ENCODE data around the gene UBE2L3. TPM values are rescaled to one million over a fixed set of nuclear protein-coding genes. Genes with fewer than 3 reads are reported as not detected.
A peak's percentile ranks its signal among the peaks of the same experiment; 100 is the strongest.
"Not testable (repeated sequence)": the region's sequence is repeated elsewhere in the genome, so short reads cannot be mapped to it uniquely, and the experiment has no call there.

UBE2L3 gene
- total and polyA plus RNA-seq, 4 experiments from 2014 or later, result 39.2 to 116 (median 71.7) TPM

- H3K27me3 Mint-ChIP-seq, result no peaks in the 10 kb centered on the region
- peak overlapping the region in 1 of 8 donors; percentile 17 for H3K4me3 Mint-ChIP-seq
- Histone ChIP-seq H3K4me1 (ENCODE audit: insufficient read depth, low read length) (peaks cover 12% of the 10 kb centered on the region), H3K9me3 (ENCODE audit: control insufficient read depth in 1 of 2, low read length in 2 of 2) (no peaks in the 10 kb centered on the region), H3K27me3 (ENCODE audit: insufficient read depth, low read length) (no peaks in the 10 kb centered on the region), H3K27ac (ENCODE audit: low read depth, low read length) (no peak overlapping the region), H3K36me3 (ENCODE audit: insufficient read depth, low read length) (no peaks in the 10 kb centered on the region), H3K4me3 (ENCODE audit: low read length in 2 of 2) (no peak overlapping the region)
- ChIA-PET POLR2A (ENCODE audit: partially characterized antibody) (no interaction called here), CTCF (ENCODE audit: partially characterized antibody) (no interaction called here)
- peak overlapping the region in 1 of 7 donors; percentile 2 for H3K27ac Mint-ChIP-seq
- H3K4me1 Mint-ChIP-seq, result peaks cover 8 to 14% (median 11%) of the 10 kb centered on the region in 4 donors
- H3K9me3 Mint-ChIP-seq, result no peaks in the 10 kb centered on the region
- no peak for DNase-seq
- intact Hi-C loops (cut with micrococcal nuclease), result no loop called here
- H3K36me3 Mint-ChIP-seq, result peaks cover 0 to 5% of the 10 kb centered on the region in 2 donors
Measured at GRCh38 chr22:21564411-21564810, 3.1 kb upstream of the UBE2L3 start.

- no peaks in the 10 kb centered on the region for H3K9me3 ChIP-seq (ENCODE audit: control insufficient read depth in 1 of 2, low read length in 2 of 2)
- peak overlapping the region; percentile 84 for H3K27ac ChIP-seq (ENCODE audit: low read depth, low read length)
- Mint-ChIP-seq H3K9me3 (no peaks in the 10 kb centered on the region), H3K36me3 (peaks cover 8 to 21% of the 10 kb centered on the region in 2 donors), H3K27me3 (no peaks in the 10 kb centered on the region), H3K27ac (peak overlapping the region; percentile 91 to 96 (median 95)), H3K4me3 (peak overlapping the region; percentile 87 to 94 (median 92)), H3K4me1 (peaks cover 38 to 52% (median 47%) of the 10 kb centered on the region in 4 donors)
- no peaks in the 10 kb centered on the region for H3K27me3 ChIP-seq (ENCODE audit: insufficient read depth, low read length)
- H3K4me3 ChIP-seq (ENCODE audit: low read length in 2 of 2), result peak overlapping the region; percentile 63 to 93
- no peaks in the 10 kb centered on the region for H3K36me3 ChIP-seq (ENCODE audit: insufficient read depth, low read length)
- intact Hi-C loops (cut with micrococcal nuclease), result no loop called here
- ChIA-PET POLR2A (ENCODE audit: partially characterized antibody) (interaction anchor here (0.6 to 1.7 kb wide), 6 partner anchors 61 to 1325 kb away, joined by 3 to 12 read pairs (median 4); partner anchors contain the start of gene YDJC), CTCF (ENCODE audit: partially characterized antibody) (interaction anchor here (0.9 to 1.8 kb wide), 3 partner anchors 61 to 78 kb away, joined by 3 to 9 read pairs (median 4); no protein-coding TSS in a partner anchor)
- peaks cover 53% of the 10 kb centered on the region for H3K4me1 ChIP-seq (ENCODE audit: insufficient read depth, low read length)
- peak in 1 of 5 donors; percentile 41 for DNase-seq
Measured at GRCh38 chr22:21568347-21569075, 997 bp downstream of the UBE2L3 start.

- H3K36me3 ChIP-seq (ENCODE audit: insufficient read depth, low read length); intact Hi-C loops (cut with micrococcal nuclease); H3K27me3 ChIP-seq (ENCODE audit: insufficient read depth, low read length); H3K9me3 Mint-ChIP-seq; DNase-seq; H3K27me3 Mint-ChIP-seq; H3K9me3 ChIP-seq (ENCODE audit: control insufficient read depth in 1 of 2, low read length in 2 of 2): not testable (repeated sequence)
- CTCF ChIA-PET (ENCODE audit: partially characterized antibody), result interaction anchor here (0.9 to 1.8 kb wide), 3 partner anchors 60 to 78 kb away, joined by 4 to 9 read pairs (median 4); no protein-coding TSS in a partner anchor
- H3K27ac ChIP-seq (ENCODE audit: low read depth, low read length), result peak overlapping the region; percentile 84
- H3K4me3 ChIP-seq (ENCODE audit: low read length in 2 of 2), result peak overlapping the region; percentile 63 to 93
- peak overlapping the region; percentile 87 to 94 (median 92) for H3K4me3 Mint-ChIP-seq
- H3K36me3 Mint-ChIP-seq, result peaks cover 11 to 21% of the 10 kb centered on the region in 2 donors
- POLR2A ChIA-PET (ENCODE audit: partially characterized antibody), result interaction anchor here (1.0 to 1.7 kb wide), 3 partner anchors 60 to 1325 kb away, joined by 3 to 12 read pairs (median 4); partner anchors contain the start of gene YDJC
- peak overlapping the region in 5 of 7 donors; percentile 71 to 95 (median 92) for H3K27ac Mint-ChIP-seq
- H3K4me1 Mint-ChIP-seq, result peaks cover 40 to 58% (median 51%) of the 10 kb centered on the region in 4 donors
- peaks cover 58% of the 10 kb centered on the region for H3K4me1 ChIP-seq (ENCODE audit: insufficient read depth, low read length)
Measured at GRCh38 chr22:21569076-21569427, 1.5 kb downstream of the UBE2L3 start.

GRCh38 chr22:21569459-21570170, 2.1 kb downstream of the UBE2L3 start:
- intact Hi-C loops (cut with micrococcal nuclease), result no loop called here
- H3K4me1 Mint-ChIP-seq, result peaks cover 44 to 64% (median 57%) of the 10 kb centered on the region in 4 donors
- ChIA-PET POLR2A (ENCODE audit: partially characterized antibody) (interaction anchor here (1.0 kb wide), 1 partner anchor 1326 kb away, joined by 3 read pairs; no protein-coding TSS in a partner anchor), CTCF (ENCODE audit: partially characterized antibody) (interaction anchor here (0.9 to 1.8 kb wide), 3 partner anchors 60 to 77 kb away, joined by 4 to 9 read pairs (median 4); no protein-coding TSS in a partner anchor)
- H3K27me3 Mint-ChIP-seq, result no peaks in the 10 kb centered on the region
- peaks cover 64% of the 10 kb centered on the region for H3K4me1 ChIP-seq (ENCODE audit: insufficient read depth, low read length)
- no peaks in the 10 kb centered on the region for H3K9me3 Mint-ChIP-seq
- H3K4me3 ChIP-seq (ENCODE audit: low read length in 2 of 2), result no peak overlapping the region
- peaks cover 11 to 24% of the 10 kb centered on the region in 2 donors for H3K36me3 Mint-ChIP-seq
- peak overlapping the region; percentile 87 to 94 (median 92) for H3K4me3 Mint-ChIP-seq
- DNase-seq, result no peak
- peak overlapping the region; percentile 22 for H3K27ac ChIP-seq (ENCODE audit: low read depth, low read length)
- no peaks in the 10 kb centered on the region for H3K27me3 ChIP-seq (ENCODE audit: insufficient read depth, low read length)
- H3K9me3 ChIP-seq (ENCODE audit: control insufficient read depth in 1 of 2, low read length in 2 of 2), result no peaks in the 10 kb centered on the region
- H3K27ac Mint-ChIP-seq, result peak overlapping the region; percentile 68 to 95 (median 91)
- H3K36me3 ChIP-seq (ENCODE audit: insufficient read depth, low read length), result no peaks in the 10 kb centered on the region

GRCh38 chr22:21570398-21570797, 2.9 kb downstream of the UBE2L3 start:
- Histone ChIP-seq H3K27ac (ENCODE audit: low read depth, low read length) (peak overlapping the region; percentile 22), H3K36me3 (ENCODE audit: insufficient read depth, low read length) (no peaks in the 10 kb centered on the region), H3K27me3 (ENCODE audit: insufficient read depth, low read length) (no peaks in the 10 kb centered on the region), H3K9me3 (ENCODE audit: control insufficient read depth in 1 of 2, low read length in 2 of 2) (no peaks in the 10 kb centered on the region), H3K4me3 (ENCODE audit: low read length in 2 of 2) (no peak overlapping the region), H3K4me1 (ENCODE audit: insufficient read depth, low read length) (peaks cover 65% of the 10 kb centered on the region)
- peaks cover 11 to 24% of the 10 kb centered on the region in 2 donors for H3K36me3 Mint-ChIP-seq
- CTCF ChIA-PET (ENCODE audit: partially characterized antibody), result interaction anchor here (1.8 kb wide), 1 partner anchor 59 kb away, joined by 9 read pairs; no protein-coding TSS in a partner anchor
- intact Hi-C loops (cut with micrococcal nuclease), result no loop called here
- POLR2A ChIA-PET (ENCODE audit: partially characterized antibody), result no interaction called here
- H3K4me1 Mint-ChIP-seq, result peaks cover 44 to 66% (median 58%) of the 10 kb centered on the region in 4 donors
- peak overlapping the region in 7 of 8 donors; percentile 45 to 94 (median 74) for H3K4me3 Mint-ChIP-seq
- H3K27ac Mint-ChIP-seq, result peak overlapping the region; percentile 44 to 95 (median 91)
- H3K27me3 Mint-ChIP-seq, result no peaks in the 10 kb centered on the region
- no peaks in the 10 kb centered on the region for H3K9me3 Mint-ChIP-seq
- DNase-seq, result no peak

GRCh38 chr22:21571679-21572078, 4.2 kb downstream of the UBE2L3 start:
- Histone ChIP-seq H3K9me3 (ENCODE audit: control insufficient read depth in 1 of 2, low read length in 2 of 2) (no peaks in the 10 kb centered on the region), H3K36me3 (ENCODE audit: insufficient read depth, low read length) (no peaks in the 10 kb centered on the region), H3K4me3 (ENCODE audit: low read length in 2 of 2) (no peak overlapping the region), H3K4me1 (ENCODE audit: insufficient read depth, low read length) (peaks cover 71% of the 10 kb centered on the region), H3K27ac (ENCODE audit: low read depth, low read length) (peak overlapping the region; percentile 22), H3K27me3 (ENCODE audit: insufficient read depth, low read length) (no peaks in the 10 kb centered on the region)
- H3K4me3 Mint-ChIP-seq, result peak overlapping the region; percentile 2 to 94 (median 58)
- ChIA-PET POLR2A (ENCODE audit: partially characterized antibody) (no interaction called here), CTCF (ENCODE audit: partially characterized antibody) (interaction anchor here (0.7 kb wide), 1 partner anchor 70 kb away, joined by 3 read pairs; no protein-coding TSS in a partner anchor)
- intact Hi-C loops (cut with micrococcal nuclease), result no loop called here
- H3K27ac Mint-ChIP-seq, result peak overlapping the region in 5 of 7 donors; percentile 17 to 92 (median 77)
- H3K27me3 Mint-ChIP-seq, result no peaks in the 10 kb centered on the region
- no peak for DNase-seq
- H3K9me3 Mint-ChIP-seq, result no peaks in the 10 kb centered on the region
- peaks cover 45 to 77% (median 62%) of the 10 kb centered on the region in 4 donors for H3K4me1 Mint-ChIP-seq
- peaks cover 11 to 25% of the 10 kb centered on the region in 2 donors for H3K36me3 Mint-ChIP-seq

Data from CD4-positive, alpha-beta memory T cell (primary cell).